ENCODE data around the gene SCUBE1.
A peak's percentile ranks its signal among the peaks of the same experiment; 100 is the strongest.

SCUBE1 gene

DNA sequence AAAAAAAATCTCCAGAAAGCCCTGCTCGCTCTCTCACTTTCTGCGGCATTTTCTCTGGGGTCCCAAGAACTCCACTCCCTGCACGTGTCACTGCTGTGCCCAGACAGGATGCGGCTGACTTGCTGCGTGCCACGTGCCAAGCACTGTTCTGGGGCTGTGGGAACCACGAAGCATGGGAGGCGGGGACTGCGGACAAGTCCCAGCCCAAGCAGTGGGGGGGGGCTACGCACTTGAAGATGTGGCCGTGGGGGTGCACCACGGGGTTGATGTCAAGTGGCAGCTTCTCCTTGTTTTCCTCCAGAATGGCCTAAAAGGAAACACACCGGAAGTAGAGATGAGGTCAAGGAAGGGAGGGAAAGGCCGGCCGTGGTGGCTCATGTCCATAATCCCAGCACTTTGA is 167.1 kb downstream of the SCUBE1 start:
- H3K4ac ChIP-seq (ENCODE audit: low read length), result no peak overlapping the region
- H4K91ac ChIP-seq (ENCODE audit: low read depth, low read length, poor library complexity), result no peak overlapping the region
- H2AK5ac ChIP-seq (ENCODE audit: low read depth, low read length), result no peak overlapping the region
- H3K9me3 ChIP-seq (replicated peaks in 1 of 2; ENCODE audit: control insufficient read depth in 2 of 2, insufficient read depth in 1 of 2, low read depth in 1 of 2, low read length in 2 of 2), result peaks cover 0 to 5% of the 10 kb centered on the region in 2 donors
- H2BK120ac ChIP-seq (ENCODE audit: low read depth, low read length), result no peak overlapping the region
- H3K27me3 ChIP-seq (ENCODE audit: control insufficient read depth in 3 of 3, insufficient read depth in 3 of 3, low read depth in 1 of 3, low read length in 3 of 3), result no peaks in the 10 kb centered on the region
- H4K8ac ChIP-seq (ENCODE audit: low read depth, low read length), result no peak overlapping the region
- peak overlapping the region; percentile 44 for H3K9ac ChIP-seq (ENCODE audit: low read depth, low read length, poor library complexity)
- H2BK15ac ChIP-seq (ENCODE audit: low read length), result no peak overlapping the region
- H3K79me1 ChIP-seq (ENCODE audit: low read depth, low read length), result peaks cover 11% of the 10 kb centered on the region
- WGBS, 2 donors (ENCODE audit: extremely low coverage in 2 of 2, insufficient read length in 2 of 2, insufficient replicate concordance in 1 of 2), result no CpG with 5 or more reads among the region's 15 CpGs
- no peak overlapping the region for H3K4me2 ChIP-seq (ENCODE audit: insufficient read depth, low read length, poor library complexity, severe bottlenecking)
- DNase-seq (ENCODE audit: low spot score), result no peak
- H3K4me1 ChIP-seq (ENCODE audit: control insufficient read depth in 2 of 2, insufficient read depth in 1 of 2, low read depth in 1 of 2, low read length in 2 of 2), result no peaks in the 10 kb centered on the region
- no peak overlapping the region for H3K18ac ChIP-seq (ENCODE audit: low read length)
- H3K14ac ChIP-seq (ENCODE audit: low read length), result no peak overlapping the region
- H3K4me3 ChIP-seq (ENCODE audit: low read length in 2 of 2), result no peak overlapping the region
- no peak overlapping the region for H3K27ac ChIP-seq (replicated peaks; ENCODE audit: low read length)
- no peak overlapping the region for H2BK5ac ChIP-seq (ENCODE audit: low read length)
- H2AFZ ChIP-seq (ENCODE audit: low read length), result no peak overlapping the region
- no peak overlapping the region for H3K23ac ChIP-seq (ENCODE audit: low read depth, low read length, poor library complexity)
- H3K36me3 ChIP-seq (replicated peaks in 1 of 2; ENCODE audit: control insufficient read depth in 2 of 2, insufficient read depth in 2 of 2, low read length in 2 of 2), result peaks cover 71 to 89% of the 10 kb centered on the region in 2 donors
- no peak overlapping the region for H2BK12ac ChIP-seq (ENCODE audit: low read length)

DNA sequence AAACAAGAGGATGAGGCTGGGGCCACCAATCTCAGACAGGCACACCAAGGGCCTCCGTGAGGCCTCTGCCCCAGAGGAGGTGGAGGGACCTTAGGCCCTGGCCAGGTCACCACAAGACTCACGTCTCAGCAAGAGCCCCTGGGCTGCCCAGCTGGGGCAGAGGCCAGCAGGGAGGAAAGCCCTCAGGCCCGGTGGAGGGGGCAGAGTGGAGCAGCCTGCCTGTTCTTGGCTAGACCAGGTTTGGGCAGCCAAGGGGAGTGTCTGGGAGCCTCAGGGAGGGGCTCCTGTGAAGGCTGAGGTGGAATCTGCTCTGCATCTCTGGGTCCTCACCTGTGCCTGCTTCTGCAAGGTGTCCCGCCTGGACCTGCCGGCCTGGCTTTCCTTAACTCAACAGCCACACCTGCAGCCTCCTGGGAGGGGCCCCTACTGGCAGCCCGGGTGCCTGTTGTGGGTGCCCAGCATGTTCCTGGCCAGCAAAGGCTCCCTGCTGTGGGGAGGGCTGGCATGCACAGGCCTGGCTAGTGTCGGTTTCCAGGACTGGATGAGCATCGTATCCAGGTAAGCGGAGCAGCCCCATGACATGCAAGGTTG is 168.1 kb downstream of the SCUBE1 start:
- H3K36me3 ChIP-seq (replicated peaks in 1 of 2; ENCODE audit: control insufficient read depth in 2 of 2, insufficient read depth in 2 of 2, low read length in 2 of 2), result peaks cover 71 to 89% of the 10 kb centered on the region in 2 donors
- DNase-seq (ENCODE audit: low spot score), result no peak
- H3K4me1 ChIP-seq (ENCODE audit: control insufficient read depth in 2 of 2, insufficient read depth in 1 of 2, low read depth in 1 of 2, low read length in 2 of 2), result no peaks in the 10 kb centered on the region
- no peak overlapping the region for H3K18ac ChIP-seq (ENCODE audit: low read length)
- H2BK5ac ChIP-seq (ENCODE audit: low read length), result no peak overlapping the region
- H2AK5ac ChIP-seq (ENCODE audit: low read depth, low read length), result peak overlapping the region; percentile 35
- H4K8ac ChIP-seq (ENCODE audit: low read depth, low read length), result no peak overlapping the region
- H3K4me2 ChIP-seq (ENCODE audit: insufficient read depth, low read length, poor library complexity, severe bottlenecking), result no peak overlapping the region
- H3K4ac ChIP-seq (ENCODE audit: low read length), result no peak overlapping the region
- peak overlapping the region; percentile 80 for H3K23ac ChIP-seq (ENCODE audit: low read depth, low read length, poor library complexity)
- no peak overlapping the region for H2BK120ac ChIP-seq (ENCODE audit: low read depth, low read length)
- no peak overlapping the region for H3K27ac ChIP-seq (replicated peaks; ENCODE audit: low read length)
- no peak overlapping the region for H3K14ac ChIP-seq (ENCODE audit: low read length)
- H2BK12ac ChIP-seq (ENCODE audit: low read length), result no peak overlapping the region
- peaks cover 7% of the 10 kb centered on the region for H3K79me1 ChIP-seq (ENCODE audit: low read depth, low read length)
- H2AFZ ChIP-seq (ENCODE audit: low read length), result no peak overlapping the region
- peaks cover 0 to 6% of the 10 kb centered on the region in 2 donors for H3K9me3 ChIP-seq (replicated peaks in 1 of 2; ENCODE audit: control insufficient read depth in 2 of 2, insufficient read depth in 1 of 2, low read depth in 1 of 2, low read length in 2 of 2)
- no peak overlapping the region for H2BK15ac ChIP-seq (ENCODE audit: low read length)
- H4K91ac ChIP-seq (ENCODE audit: low read depth, low read length, poor library complexity), result no peak overlapping the region
- no peaks in the 10 kb centered on the region for H3K27me3 ChIP-seq (ENCODE audit: control insufficient read depth in 3 of 3, insufficient read depth in 3 of 3, low read depth in 1 of 3, low read length in 3 of 3)
- WGBS, 2 donors (ENCODE audit: extremely low coverage in 2 of 2, insufficient read length in 2 of 2, insufficient replicate concordance in 1 of 2), result no CpG with 5 or more reads among the region's 9 CpGs
- H3K9ac ChIP-seq (ENCODE audit: low read depth, low read length, poor library complexity), result no peak overlapping the region
- no peak overlapping the region for H3K4me3 ChIP-seq (ENCODE audit: low read length in 2 of 2)

DNA sequence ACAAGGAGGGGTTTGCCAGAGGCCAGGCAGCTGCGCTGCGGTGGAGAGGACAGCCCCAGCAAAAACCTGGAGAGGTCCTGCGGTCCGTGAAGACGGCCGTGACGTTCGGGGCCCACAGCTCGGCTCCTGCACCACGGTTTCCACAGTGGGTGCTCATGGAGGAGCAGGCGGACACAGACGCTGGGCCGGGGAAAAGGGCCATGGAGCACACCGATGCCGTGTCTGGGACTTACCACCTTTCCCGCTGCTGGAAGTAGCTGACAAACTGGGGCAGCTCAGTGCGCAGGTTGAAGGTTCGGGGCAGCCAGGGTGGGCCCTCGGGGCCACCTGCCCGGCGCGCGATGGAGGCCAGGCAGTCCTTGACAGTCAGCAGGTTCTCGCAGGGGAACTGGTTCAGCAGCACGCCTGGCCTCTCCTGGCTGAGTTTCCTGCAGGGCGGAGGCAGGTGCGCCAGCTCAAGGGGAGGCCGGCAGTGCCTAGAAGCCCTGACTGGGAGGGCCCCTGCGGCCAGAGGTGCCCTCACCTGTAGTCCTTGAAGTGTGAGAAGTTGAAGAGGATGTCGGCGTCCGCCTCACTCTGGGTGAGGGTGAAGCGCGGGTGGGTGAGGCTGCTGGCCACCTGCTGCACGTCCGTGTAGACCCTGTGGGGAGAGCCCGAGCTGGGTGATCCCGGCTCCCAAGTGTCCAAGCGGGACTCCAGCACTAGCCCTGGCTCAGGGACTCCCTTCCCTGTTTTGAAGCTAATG is 169.0 kb downstream of the SCUBE1 start:
- no peaks in the 10 kb centered on the region for H3K4me1 ChIP-seq (ENCODE audit: control insufficient read depth in 2 of 2, insufficient read depth in 1 of 2, low read depth in 1 of 2, low read length in 2 of 2)
- peaks cover 0 to 4% of the 10 kb centered on the region in 2 donors for H3K9me3 ChIP-seq (replicated peaks in 1 of 2; ENCODE audit: control insufficient read depth in 2 of 2, insufficient read depth in 1 of 2, low read depth in 1 of 2, low read length in 2 of 2)
- H2BK5ac ChIP-seq (ENCODE audit: low read length), result no peak overlapping the region
- H2BK12ac ChIP-seq (ENCODE audit: low read length), result no peak overlapping the region
- H3K18ac ChIP-seq (ENCODE audit: low read length), result no peak overlapping the region
- H3K36me3 ChIP-seq (replicated peaks in 1 of 2; ENCODE audit: control insufficient read depth in 2 of 2, insufficient read depth in 2 of 2, low read length in 2 of 2), result peaks cover 68 to 89% of the 10 kb centered on the region in 2 donors
- no peak overlapping the region for H3K9ac ChIP-seq (ENCODE audit: low read depth, low read length, poor library complexity)
- H3K4ac ChIP-seq (ENCODE audit: low read length), result no peak overlapping the region
- no peak overlapping the region for H3K4me3 ChIP-seq (ENCODE audit: low read length in 2 of 2)
- no peak overlapping the region for H3K14ac ChIP-seq (ENCODE audit: low read length)
- H3K27ac ChIP-seq (replicated peaks; ENCODE audit: low read length), result no peak overlapping the region
- no CpG with 5 or more reads among the region's 39 CpGs for WGBS, 2 donors (ENCODE audit: extremely low coverage in 2 of 2, insufficient read length in 2 of 2, insufficient replicate concordance in 1 of 2)
- no peaks in the 10 kb centered on the region for H3K27me3 ChIP-seq (ENCODE audit: control insufficient read depth in 3 of 3, insufficient read depth in 3 of 3, low read depth in 1 of 3, low read length in 3 of 3)
- H3K79me1 ChIP-seq (ENCODE audit: low read depth, low read length), result peaks cover 6% of the 10 kb centered on the region
- no peak overlapping the region for H4K8ac ChIP-seq (ENCODE audit: low read depth, low read length)
- H2BK15ac ChIP-seq (ENCODE audit: low read length), result no peak overlapping the region
- H3K4me2 ChIP-seq (ENCODE audit: insufficient read depth, low read length, poor library complexity, severe bottlenecking), result no peak overlapping the region
- H4K91ac ChIP-seq (ENCODE audit: low read depth, low read length, poor library complexity), result no peak overlapping the region
- no peak overlapping the region for H2BK120ac ChIP-seq (ENCODE audit: low read depth, low read length)
- peak overlapping the region; percentile 20 for H3K23ac ChIP-seq (ENCODE audit: low read depth, low read length, poor library complexity)
- no peak overlapping the region for H2AK5ac ChIP-seq (ENCODE audit: low read depth, low read length)
- no peak for DNase-seq (ENCODE audit: low spot score)
- no peak overlapping the region for H2AFZ ChIP-seq (ENCODE audit: low read length)

DNA sequence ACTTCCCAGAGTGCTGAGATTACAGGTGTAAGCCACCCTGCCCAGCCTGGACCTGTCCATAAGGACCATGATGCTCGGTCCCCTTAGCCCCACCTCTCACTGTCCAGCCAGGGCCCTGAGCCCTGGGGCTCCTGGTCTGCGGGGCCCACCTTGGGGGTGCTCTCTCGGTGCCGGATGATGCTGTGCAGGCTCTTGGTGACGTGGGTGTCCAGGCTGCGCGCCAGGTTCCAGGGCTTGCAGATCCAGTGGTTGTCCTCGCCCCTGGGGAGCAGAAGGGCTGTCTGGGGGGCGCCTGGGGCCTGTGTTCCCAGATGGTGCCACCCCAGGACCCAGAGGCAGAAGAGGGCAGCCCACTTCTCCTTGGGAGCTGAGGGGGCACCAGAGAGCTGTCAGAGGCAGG is 169.6 kb downstream of the SCUBE1 start:
- Histone ChIP-seq H3K23ac (ENCODE audit: low read depth, low read length, poor library complexity) (no peak overlapping the region), H2BK12ac (ENCODE audit: low read length) (peak overlapping the region; percentile 10), H2BK5ac (ENCODE audit: low read length) (no peak overlapping the region), H3K9me3 (replicated peaks in 1 of 2; ENCODE audit: control insufficient read depth in 2 of 2, insufficient read depth in 1 of 2, low read depth in 1 of 2, low read length in 2 of 2) (peaks cover 0 to 2% of the 10 kb centered on the region in 2 donors), H4K91ac (ENCODE audit: low read depth, low read length, poor library complexity) (no peak overlapping the region), H3K4me1 (ENCODE audit: control insufficient read depth in 2 of 2, insufficient read depth in 1 of 2, low read depth in 1 of 2, low read length in 2 of 2) (no peaks in the 10 kb centered on the region), H3K79me1 (ENCODE audit: low read depth, low read length) (peaks cover 2% of the 10 kb centered on the region), H3K4me3 (ENCODE audit: low read length in 2 of 2) (no peak overlapping the region), H3K27me3 (ENCODE audit: control insufficient read depth in 3 of 3, insufficient read depth in 3 of 3, low read depth in 1 of 3, low read length in 3 of 3) (no peaks in the 10 kb centered on the region), H3K27ac (replicated peaks; ENCODE audit: low read length) (no peak overlapping the region), H3K36me3 (replicated peaks in 1 of 2; ENCODE audit: control insufficient read depth in 2 of 2, insufficient read depth in 2 of 2, low read length in 2 of 2) (peaks cover 62 to 88% of the 10 kb centered on the region in 2 donors), H3K4ac (ENCODE audit: low read length) (no peak overlapping the region), H3K18ac (ENCODE audit: low read length) (no peak overlapping the region), H3K4me2 (ENCODE audit: insufficient read depth, low read length, poor library complexity, severe bottlenecking) (no peak overlapping the region), H2BK120ac (ENCODE audit: low read depth, low read length) (no peak overlapping the region), H2AK5ac (ENCODE audit: low read depth, low read length) (no peak overlapping the region), H2AFZ (ENCODE audit: low read length) (no peak overlapping the region), H3K14ac (ENCODE audit: low read length) (no peak overlapping the region), H4K8ac (ENCODE audit: low read depth, low read length) (no peak overlapping the region), H2BK15ac (ENCODE audit: low read length) (no peak overlapping the region), H3K9ac (ENCODE audit: low read depth, low read length, poor library complexity) (peak overlapping the region; percentile 21)
- DNase-seq (ENCODE audit: low spot score), result no peak
- no CpG with 5 or more reads among the region's 9 CpGs for WGBS, 2 donors (ENCODE audit: extremely low coverage in 2 of 2, insufficient read length in 2 of 2, insufficient replicate concordance in 1 of 2)

Data from neuronal stem cell (in vitro differentiated cells).